HG02642 (cell line): ENCODE data around the gene GUCA2A.

ENCODE experiments used
- ATAC-seq: cut with Tn5 transposase; IDR thresholded peaks from one replicate; pipeline ENCODE4 v1.9.1; 2021; ENCODE audit warnings: mild to moderate bottlenecking; ENCODE audit not compliant: unreplicated experiment, poor library complexity

Gene GUCA2A

DNA sequence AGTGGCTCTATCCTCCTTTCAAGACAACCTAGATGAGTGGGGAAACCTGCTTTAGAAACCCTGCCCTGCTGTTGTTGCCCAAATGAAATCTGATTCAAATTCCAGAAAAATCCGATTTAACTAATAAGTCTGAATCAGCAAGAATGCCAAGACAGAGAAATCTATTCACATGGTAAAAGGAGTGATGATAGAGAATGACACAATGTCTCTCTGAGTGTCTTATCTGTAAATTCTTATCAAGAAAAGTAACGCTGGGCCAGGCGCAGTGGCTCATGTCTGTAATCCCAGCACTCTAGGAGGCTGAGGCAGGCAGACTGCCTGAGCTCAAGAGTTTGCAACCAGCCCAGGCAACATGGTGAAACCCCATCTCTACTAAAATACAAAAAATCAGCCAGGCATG lies 13.7 kb upstream of the GUCA2A start:
- no peak for ATAC-seq

DNA sequence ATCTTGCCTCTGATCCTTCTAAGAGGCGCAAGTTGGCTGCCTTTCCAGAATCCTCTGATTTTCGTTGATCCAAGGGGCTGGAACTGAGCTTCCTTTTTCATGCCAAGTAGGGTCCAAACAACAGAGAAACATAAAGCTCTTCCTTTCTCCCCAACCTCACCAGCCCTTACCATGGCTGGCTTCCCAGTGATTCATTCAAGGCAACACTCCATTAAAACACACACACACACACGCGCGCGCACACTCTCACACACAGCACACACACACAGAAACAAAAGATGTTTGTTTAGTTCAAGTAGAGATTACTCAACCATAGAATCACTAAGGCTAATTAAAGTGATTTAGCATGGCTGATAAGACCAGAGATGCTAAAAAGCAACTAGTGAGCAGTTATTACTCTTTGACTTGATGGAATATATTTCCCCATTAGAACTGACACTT lies 13.0 kb upstream of the GUCA2A start:
- no peak for ATAC-seq

DNA sequence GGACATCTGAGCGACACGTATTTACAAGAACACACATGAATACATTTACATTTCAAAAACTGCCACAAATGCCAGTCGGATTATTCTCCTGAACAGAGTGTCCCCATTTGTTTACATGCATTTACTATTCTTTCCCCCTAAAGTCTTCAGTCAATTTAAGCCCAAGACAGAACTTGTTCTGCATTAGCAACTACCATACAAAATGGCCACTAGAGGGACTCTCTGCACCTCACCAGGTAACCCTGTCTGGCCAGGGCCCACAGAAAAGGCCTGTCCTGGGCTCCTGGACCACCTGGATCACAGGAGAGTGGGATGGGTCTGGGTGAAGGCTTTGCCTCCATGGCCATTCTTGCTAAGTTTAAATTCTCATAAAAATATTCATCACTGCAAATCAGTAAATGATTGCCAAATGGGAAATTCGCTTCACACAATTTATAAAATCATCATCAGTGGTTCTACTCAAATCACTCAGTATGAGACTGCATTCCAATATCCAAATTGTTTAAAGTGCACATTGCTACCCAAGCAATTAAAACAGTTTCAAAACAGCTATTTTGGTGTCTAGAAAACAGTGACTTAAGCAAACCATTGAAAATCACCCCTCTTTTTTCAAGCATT lies 12.5 kb upstream of the GUCA2A start:
- no peak for ATAC-seq

DNA sequence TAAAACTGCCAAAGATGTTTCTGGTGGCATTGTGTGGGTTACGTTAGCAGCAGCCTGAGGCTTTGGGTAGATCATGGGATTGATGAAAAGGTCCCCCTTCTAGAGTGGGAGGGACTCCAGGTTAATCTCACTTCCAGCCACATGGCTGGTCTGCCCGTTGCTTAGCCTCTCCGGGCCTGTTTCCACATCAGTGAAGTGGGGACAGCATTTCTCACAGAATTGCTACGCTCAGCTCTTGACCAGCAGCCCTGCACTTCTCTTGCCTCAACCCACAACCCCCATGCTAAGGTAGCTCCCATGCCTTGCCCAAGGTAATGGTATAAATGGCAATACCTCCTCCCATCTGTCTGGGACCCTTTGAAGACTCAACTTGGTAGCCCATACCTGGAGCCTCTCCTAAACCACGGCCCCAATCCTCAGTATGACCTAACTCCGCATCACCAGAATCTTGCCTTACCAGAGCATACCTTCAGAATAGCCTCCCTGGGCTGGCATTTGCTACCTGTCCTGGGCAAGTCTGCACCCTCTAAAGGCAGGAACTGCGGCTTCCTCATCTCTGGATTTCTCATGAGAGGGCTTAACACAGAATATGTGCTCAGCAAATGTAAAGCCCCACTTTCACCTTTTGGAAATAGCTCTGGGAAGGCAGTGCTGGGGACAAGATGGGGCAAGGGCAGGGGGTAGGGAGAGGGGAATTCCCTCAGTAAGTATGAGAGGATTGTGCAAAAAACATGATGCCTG lies 10.9 kb upstream of the GUCA2A start:
- no peak for ATAC-seq

DNA sequence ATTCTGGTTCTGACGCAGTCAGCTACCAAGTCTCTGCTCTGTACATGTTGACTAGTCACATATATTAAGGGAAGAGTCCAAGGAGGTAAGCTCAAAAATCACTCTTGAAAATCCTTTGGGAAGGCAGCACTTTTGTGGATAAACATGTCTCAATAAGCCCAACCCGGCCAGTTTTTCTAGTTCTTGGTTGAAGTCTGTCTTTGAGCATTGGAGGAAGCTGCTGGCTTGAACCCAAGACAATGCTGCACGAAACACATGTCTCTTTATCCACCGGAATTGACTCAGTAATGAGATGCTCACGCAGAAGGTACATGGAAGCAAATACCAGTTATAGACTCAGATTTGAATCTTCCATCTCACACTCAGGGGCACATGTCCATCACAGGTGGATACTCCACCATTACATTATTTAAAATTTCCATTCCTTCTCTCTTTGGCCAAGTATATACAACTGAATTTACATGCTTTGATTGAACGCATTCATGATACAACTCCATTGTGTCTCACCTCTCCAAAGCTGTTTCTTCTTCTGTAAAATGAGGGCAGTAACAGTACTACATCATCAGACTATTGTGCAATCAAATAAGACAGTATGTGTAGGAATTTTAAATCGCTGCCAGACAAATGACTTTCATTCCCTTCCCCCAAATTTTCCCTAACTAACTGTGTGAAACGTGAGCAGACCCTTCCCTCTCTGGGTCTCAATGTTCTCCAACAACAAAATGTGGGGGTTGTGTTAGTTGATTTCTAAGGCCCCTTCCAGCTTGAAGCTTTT lies 9.6 kb upstream of the GUCA2A start:
- no peak for ATAC-seq

DNA sequence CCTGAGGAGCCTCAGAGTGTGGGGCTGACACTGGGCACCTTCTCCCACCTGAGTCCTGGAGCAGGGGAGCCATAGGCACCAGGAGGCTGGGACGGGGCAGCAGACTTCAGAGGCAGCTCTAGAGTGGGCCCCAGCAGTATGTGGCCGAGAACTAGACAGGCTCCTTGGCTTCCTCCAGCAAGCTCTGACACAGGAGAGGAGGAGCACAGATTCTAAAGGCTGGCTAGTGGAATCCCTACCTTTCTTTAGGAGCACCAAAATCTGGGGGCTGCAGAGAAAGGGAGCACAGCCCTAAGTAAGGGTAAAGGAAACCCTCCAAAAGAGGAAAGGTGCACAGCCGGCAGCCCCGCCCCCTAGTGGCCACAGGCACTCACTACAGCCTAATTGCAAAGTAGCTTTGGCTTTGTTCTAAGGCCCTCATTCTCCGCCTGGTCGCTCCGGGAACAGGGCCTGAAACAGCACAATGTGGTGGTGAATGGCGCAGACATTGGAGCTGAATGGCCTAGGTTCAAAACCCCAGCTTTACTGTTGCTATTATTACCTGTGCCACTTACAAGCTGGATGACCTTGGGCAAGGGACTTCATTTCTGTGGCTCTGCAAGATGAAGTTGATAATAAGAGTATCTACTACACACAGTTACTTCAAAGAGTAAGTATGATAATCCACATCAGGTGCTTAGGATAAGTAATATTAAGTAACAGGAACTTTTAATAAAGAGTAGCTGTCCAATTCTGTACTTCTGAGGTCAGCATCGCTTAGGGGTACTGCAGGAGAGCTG lies 8.8 kb upstream of the GUCA2A start:
- ATAC-seq = peak; percentile 51

DNA sequence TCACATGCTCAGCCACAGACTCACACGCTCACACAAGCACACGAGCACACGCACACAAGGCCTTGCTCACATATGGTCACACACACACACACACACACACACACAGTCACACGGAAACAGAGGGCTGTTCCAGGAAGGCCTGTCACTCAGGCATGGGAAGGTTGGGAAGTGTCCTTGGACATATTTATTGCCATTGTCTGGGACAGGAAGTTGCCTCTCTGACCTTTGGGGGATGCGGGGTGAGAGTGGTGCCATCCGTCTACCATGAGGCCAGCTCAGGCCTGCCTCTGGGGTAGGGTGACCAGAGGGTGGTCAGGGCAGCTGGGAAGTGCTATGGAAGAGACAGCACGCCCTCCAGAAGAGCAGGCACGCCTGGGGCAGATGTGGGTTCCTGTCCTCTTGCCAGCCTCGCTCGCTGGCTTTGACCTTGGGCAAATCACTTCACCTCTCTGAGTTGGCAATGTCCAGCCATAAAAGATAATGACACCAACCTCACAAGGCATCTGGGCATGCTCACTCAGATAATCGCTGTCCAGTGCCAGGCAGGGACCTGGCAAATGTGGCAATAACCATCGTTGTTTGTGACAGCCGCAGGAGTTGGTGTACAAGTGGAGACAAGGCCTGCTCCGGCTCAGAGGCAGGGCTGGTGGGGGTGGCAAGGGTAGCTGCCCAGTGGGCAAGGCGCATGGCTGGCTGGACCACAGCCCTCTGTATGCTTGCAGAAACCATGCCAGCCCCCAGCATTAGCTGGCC lies 8.0 kb upstream of the GUCA2A start:
- no peak for ATAC-seq

DNA sequence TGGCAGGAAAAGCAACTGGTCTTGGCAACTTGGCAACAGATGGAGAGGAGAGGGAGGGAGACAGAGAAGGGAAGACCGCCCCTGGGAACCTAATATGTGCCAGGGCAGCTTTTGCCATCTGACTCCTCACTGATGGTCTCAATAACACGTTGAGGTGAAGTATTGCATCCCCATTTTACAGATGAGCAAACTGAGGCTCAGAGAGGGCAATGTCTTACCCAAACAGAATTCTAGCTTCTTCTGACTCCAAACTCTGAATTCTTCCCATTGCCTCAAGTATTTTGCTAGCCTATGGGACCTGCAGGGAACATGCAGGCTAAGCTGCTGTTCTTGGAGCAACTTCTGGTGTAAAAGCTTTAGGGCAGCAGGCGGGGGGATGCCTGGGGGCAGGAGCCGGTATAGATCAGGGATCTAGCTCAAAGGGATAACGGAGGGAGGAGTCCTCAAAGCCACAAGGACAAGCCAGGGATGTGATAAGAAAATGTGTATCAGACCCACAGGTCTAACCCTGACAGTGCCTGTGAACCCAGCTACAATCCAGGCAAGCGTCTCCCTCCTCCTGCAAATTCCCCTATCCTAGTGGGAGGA lies 7.2 kb upstream of the GUCA2A start:
- no peak for ATAC-seq

DNA sequence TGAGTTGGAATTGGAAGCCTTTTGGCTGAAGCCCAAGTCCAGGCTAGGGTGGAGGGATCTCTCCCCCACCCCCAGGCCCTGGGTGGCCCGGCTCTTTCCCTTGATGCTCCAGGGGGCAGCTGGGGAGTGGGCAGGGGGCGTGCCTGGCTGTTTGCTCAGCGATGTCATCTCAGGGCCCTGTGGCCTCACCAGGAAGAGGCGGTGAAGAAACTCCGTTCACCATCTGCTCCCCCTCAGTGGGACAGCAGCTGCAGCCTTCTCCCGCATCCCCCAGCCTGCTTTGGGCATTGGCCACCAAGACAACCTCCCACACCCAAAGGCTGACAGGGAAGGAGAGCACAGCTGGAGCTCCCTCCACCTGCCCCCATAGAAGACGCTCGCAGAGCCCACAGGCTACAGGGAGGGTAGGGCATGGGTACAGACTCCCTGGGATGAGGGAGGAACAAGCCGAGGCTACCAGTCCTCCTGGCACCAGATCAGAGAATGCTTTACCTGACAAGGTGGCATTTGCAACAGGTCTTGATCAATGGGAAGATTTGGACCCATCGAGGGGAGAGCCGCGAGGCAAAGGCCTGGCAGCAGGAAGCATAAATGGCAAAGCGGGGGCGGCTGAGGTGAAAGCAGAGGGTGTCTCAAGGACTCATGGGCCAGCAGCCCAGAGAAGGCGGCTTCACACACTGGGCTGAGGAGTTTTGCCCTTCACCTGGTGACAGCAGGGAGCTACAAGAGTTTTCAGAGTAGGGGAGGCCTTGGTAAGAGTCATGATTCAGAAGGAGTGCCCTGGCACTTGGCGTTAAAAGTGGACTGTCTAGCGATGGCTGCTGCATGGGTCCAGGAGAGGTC lies 6.5 kb upstream of the GUCA2A start:
- ATAC-seq = no peak

DNA sequence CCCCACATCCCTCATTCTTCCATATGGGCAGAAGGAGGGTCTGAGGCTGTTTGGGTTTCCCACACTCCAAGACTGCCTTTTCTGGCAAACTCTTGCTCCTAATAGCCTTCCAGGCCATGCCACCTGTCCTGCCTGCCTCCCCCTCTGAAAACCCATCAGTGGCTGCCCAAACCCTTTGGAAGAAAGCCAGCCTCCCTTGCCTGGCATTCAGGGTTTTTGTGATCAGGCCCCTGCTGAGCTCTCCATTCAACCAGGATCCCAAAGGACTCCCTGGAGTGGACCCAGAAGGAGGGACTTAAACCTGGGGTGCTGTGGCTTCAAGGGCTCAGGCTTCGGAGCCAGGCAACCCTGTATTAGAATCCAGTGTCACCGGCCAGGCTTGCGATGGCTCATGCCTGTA lies 4.2 kb upstream of the GUCA2A start:
- ATAC-seq = no peak

DNA sequence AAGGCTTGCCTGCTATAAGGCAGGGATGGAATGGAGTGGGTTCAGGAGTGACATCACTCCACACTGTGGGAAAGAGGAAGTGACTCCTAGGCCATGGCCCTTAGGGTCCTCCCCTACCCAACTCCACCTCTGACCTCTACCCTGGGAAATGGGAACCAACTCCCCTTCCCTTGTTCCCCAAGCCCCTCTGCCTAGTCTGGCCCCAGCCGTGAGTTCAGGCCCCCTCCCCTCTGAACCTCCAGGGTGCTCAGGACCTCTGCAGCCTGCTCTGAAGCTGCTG lies 3.8 kb upstream of the GUCA2A start:
- ATAC-seq = no peak

DNA sequence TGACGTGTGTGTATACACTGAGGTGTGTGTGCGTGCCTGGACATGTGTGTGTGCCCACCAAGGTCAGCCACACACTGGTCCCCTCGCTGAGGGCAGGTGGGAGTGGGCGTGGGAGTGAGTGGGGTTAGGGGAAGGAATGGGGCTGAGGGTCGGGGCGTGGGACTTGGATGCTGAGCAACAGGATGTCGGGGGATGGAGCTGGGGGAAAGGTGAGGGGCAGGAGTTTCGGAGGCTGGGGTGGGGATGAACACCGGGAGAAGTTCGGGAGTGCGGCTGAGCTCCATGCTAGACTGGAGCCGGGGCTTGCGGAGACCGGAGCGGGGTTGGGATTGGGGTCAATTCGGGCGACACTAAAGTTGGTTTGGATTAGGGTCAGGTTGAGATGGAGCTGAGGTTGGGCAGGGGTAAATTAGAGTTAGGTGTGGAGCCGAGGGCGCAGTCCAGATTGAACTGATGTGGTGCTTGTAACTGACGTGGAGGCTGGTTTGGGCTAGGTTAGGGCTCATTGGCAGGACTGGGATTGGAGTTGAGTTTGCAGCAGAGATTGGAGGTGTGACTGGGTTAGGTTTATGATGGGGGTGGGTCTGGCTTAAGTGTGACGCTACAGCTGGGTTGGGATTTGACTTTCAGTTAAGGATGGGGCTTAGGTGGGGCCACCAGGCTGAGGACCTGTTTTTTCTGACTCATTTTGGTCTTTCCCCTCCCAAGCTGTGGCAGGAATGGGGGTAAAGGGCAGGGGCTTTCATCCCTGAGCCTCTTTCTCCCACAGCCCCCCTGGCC lies 3.3 kb upstream of the GUCA2A start:
- ATAC-seq = no peak

DNA sequence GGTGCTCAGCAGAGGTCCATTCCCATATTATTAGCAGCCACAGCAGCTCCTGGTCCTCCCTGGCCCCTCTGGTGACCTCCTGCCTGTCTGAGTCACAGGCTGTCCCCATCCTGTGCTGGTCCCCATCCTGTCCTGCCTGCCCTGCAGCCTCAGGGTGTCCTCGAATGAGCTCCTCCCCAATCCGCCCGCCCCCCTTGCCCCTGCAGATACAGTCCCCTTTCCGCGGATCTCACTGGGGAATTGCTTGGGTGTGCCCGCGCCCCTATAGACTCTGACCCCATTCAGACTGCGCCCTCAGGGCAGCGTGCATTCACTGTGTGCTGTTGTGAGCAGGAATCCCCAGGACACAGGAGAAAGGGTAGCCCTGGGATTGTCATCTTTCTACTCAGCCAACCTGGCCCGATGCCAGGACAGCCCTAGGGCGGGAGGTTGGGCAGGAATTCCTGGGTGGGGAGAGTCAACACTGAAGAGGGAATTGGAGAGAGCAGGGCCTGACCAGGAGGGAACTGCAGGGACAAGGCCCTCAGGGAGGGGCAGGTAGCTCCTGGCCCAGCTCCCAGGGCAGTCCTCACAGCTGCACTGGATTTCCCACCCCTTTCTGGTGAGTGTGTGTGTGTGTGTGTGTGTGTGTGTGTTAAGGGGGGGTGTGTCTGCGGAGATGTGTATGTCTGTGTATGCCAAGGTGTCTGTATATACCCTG lies 1.1 kb upstream of the GUCA2A start:
- no peak for ATAC-seq

DNA sequence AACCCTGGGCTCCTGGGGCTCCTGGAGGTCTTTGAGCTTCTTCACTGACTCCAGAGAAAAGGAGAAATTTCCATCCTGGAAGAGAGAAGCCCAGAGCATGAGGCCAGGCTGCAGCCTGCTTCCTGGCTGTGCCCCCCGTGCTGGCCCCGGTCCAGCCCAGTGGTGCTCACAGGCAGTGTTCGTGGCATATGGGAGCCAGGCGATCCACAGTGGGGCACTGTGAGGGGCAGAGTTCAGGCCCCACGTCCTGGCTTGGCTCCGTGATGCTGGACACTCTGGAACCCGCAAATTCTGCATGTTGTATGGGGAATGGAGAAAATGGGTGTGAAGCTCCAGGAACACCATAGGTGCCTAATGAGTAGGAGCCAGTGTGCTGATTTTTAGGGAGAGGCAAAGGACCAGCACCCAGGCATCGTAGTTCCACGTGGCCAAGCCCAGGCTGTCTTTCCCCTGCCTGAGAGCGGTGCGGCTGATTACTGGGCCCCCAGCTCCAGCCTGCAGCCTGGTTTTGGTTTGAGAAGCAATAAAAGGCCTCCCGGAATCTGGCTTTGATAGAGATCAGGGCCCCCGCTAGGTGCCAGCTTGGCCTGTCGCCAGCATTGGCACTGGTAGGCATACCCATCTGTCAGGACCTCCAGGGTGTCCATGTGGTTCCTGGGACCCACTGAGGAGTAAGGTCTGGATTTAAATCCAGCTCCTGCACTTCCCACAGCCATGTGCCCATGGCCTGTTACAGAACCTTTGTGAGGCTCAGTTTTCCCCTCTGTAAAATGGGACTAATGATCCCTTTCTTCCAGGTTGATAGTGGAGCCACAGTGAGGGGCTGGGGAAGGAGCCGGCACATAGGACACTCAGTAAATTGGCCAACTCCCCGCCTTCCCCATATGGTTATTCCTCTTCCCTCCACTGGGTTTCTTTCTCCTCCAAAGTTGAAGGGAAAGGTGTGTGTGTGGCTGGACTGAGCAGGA lies 725 bp downstream of the GUCA2A start:
- ATAC-seq = no peak

DNA sequence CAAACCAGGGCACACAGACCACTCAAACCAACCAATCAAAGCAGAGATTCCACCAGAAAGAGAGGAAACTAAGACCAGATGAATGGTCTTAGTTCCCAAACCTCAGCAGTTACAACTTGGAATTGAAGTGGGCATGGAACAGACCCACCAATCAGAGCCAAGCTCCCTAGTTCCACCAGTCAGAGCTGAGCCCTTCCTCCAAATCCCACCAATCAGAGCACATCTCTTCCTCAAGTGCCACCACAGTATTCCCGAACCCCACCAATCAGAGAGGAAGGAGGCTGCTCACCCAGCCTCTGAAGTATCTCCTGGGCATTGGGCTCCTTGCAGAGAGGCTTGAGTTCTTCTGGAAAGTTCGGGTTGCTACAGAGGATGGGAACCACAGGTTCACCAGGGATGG lies 1.4 kb downstream of the GUCA2A start:
- ATAC-seq = no peak

DNA sequence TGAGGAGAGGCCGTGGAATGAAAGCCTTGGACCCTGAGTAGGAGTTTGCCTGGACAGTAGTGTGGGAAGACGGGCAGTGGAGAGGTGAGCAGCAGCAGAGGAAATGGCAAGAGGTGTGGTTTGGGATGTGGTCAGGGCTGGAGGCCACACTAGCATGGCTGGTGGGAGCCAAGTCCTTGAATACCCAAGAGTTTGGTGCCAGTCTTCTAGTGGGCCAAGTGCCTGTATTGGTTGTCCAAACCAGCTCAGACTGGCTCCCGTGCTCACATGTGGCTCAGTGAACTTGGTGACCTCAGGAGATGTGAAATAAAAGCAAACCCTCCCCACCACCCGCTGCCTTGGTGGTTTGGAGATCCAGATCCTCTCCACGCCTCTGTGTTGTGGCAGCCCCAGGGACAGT lies 2.4 kb downstream of the GUCA2A start:
- no peak for ATAC-seq

DNA sequence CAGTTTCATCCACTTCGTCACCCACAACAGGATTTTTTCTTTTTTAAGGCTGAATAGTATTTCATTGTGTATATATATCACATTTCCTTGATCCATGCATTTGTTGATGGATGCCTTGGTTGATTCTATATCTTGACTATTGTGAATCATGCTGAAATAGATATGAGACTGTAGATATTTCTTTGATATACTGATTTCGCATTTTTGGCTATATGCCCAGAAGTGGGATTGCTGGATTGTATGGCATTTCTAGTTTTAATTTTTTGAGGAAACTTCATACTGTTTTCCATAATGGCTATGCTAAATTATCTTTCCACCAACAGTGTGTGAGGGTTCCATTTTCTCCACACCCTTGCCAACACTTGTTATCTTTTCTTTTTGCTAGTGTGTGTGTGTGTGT lies 6.4 kb downstream of the GUCA2A start:
- no peak for ATAC-seq
